VCaP (cell line): ENCODE measurements around the gene PLD1.
A peak's percentile ranks its signal among the peaks of the same experiment; 100 is the strongest.

Source experiments
- H3K27ac ChIP-seq: fragments of 450-650 bp; 2 replicates; pipeline ENCODE4 v1.5.1; 2017
- CTCF ChIP-seq: fragments of 450-650 bp; conservative IDR thresholded peaks from 2 replicates; pipeline ENCODE4 v1.5.1; 2017; ENCODE audit warnings: mild to moderate bottlenecking, moderate library complexity

Gene PLD1

GRCh38 chr3:171680726-171681411 lies 129.4 kb downstream of the PLD1 start:
- no peak for TF ChIP-seq CTCF
- H3K27ac ChIP-seq: no peak overlapping the region

- peak overlapping the region; percentile 38 for H3K27ac ChIP-seq
- TF ChIP-seq CTCF: no peak
These were observed 131.3 kb downstream of the PLD1 start for GRCh38 chr3:171678971-171679492.

GRCh38 chr3:171677706-171678105 lies 132.6 kb downstream of the PLD1 start:
- peak overlapping the region; percentile 38 for H3K27ac ChIP-seq
- TF ChIP-seq CTCF: no peak

GRCh38 chr3:171676601-171677175 lies 133.6 kb downstream of the PLD1 start:
- H3K27ac ChIP-seq: no peak overlapping the region
- TF ChIP-seq CTCF: no peak

GRCh38 chr3:171673951-171674350 lies 136.3 kb downstream of the PLD1 start:
- H3K27ac ChIP-seq: no peak overlapping the region
- TF ChIP-seq CTCF: no peak

GRCh38 chr3:171672538-171672937 lies 137.7 kb downstream of the PLD1 start:
- no peak overlapping the region for H3K27ac ChIP-seq
- TF ChIP-seq CTCF: no peak

- no peak overlapping the region for H3K27ac ChIP-seq
- TF ChIP-seq CTCF: no peak
These were observed 138.2 kb downstream of the PLD1 start for GRCh38 chr3:171672124-171672523.
